Measurements from ENCODE around the gene LATS2. TPM values are rescaled to one million over a fixed set of nuclear protein-coding genes. Genes with fewer than 3 reads are reported as not detected.

LATS2 gene
- total and polyA plus RNA-seq, 9 donors, result 12.5 to 41.9 (median 22.8) TPM

DNA sequence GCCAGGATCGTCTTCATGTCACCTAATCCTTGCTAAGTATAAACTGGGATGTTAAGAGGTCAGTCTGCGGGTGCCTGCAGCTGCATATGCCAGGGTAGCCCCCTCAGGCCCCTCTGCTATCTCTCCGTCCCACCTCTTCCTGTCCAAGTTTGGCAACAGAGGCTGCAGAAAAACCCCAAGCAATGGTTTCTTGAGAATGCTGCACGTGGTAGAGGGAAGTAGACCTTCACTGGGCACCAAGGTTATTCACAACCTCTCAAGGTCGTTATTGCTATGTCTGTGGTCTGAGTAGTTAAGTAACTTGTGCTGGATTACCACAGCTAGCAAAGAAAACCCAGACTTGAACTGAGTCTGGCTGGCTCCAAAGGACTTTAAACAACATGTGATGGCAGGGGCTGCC, 81.0 kb downstream of the LATS2 start:
- DNase-seq, result no peak
- Histone ChIP-seq H3K9me3 (no peaks in the 10 kb centered on the region), H3K4me1 (ENCODE audit: insufficient read depth) (peaks cover 2% of the 10 kb centered on the region), H3K36me3 (no peaks in the 10 kb centered on the region), H3K4me3 (no peak overlapping the region), H3K27me3 (no peaks in the 10 kb centered on the region), H3K27ac (no peak overlapping the region)
- intact Hi-C loops (cut with DNase I), result no loop called here
- TF ChIP-seq POLR2A (IDR thresholded peaks at IDR 0.05), result no peak
- TF ChIP-seq EP300 (IDR thresholded peaks at IDR 0.05), result no peak
- TF ChIP-seq, protein P1, sequence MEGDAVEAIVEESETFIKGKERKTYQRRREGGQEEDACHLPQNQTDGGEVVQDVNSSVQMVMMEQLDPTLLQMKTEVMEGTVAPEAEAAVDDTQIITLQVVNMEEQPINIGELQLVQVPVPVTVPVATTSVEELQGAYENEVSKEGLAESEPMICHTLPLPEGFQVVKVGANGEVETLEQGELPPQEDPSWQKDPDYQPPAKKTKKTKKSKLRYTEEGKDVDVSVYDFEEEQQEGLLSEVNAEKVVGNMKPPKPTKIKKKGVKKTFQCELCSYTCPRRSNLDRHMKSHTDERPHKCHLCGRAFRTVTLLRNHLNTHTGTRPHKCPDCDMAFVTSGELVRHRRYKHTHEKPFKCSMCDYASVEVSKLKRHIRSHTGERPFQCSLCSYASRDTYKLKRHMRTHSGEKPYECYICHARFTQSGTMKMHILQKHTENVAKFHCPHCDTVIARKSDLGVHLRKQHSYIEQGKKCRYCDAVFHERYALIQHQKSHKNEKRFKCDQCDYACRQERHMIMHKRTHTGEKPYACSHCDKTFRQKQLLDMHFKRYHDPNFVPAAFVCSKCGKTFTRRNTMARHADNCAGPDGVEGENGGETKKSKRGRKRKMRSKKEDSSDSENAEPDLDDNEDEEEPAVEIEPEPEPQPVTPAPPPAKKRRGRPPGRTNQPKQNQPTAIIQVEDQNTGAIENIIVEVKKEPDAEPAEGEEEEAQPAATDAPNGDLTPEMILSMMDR (IDR thresholded peaks at IDR 0.05), result no peak
- 45 to 69% (median 47%) methylated on average over 5 of the region's 5 CpGs for WGBS, 3 donors

DNA sequence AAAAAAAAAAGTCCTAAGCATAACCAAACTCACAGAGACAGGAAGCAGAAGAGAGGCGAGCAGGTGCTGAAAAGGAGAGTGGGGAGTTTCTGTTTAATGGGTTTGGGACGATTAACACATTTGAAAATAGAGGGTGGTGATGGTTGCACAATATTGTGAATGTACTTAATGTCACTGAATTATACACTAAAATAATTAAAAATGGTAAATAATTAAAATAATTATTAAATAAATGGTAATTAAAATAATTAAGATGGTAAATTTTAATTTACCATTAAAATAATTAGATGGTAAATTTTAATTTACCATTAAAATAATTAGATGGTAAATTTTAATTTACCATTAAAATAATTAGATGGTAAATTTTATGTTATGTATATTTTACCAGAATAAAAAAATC, 84.0 kb downstream of the LATS2 start:
- peaks cover 2% of the 10 kb centered on the region for H3K4me1 ChIP-seq (ENCODE audit: insufficient read depth)
- no peak overlapping the region for H3K4me3 ChIP-seq
- H3K27ac ChIP-seq, result no peak overlapping the region
- no peaks in the 10 kb centered on the region for H3K36me3 ChIP-seq
- intact Hi-C loops (cut with DNase I), result no loop called here
- H3K27me3 ChIP-seq, result no peaks in the 10 kb centered on the region
- no peak for DNase-seq
- 90 to 92% (median 91%) methylated on average over 2 of the region's 2 CpGs for WGBS, 3 donors
- H3K9me3 ChIP-seq, result no peaks in the 10 kb centered on the region
- no peak for TF ChIP-seq EP300 (IDR thresholded peaks at IDR 0.05)
- TF ChIP-seq, protein P1 (IDR thresholded peaks at IDR 0.05), result no peak
- TF ChIP-seq POLR2A (IDR thresholded peaks at IDR 0.05), result no peak

DNA sequence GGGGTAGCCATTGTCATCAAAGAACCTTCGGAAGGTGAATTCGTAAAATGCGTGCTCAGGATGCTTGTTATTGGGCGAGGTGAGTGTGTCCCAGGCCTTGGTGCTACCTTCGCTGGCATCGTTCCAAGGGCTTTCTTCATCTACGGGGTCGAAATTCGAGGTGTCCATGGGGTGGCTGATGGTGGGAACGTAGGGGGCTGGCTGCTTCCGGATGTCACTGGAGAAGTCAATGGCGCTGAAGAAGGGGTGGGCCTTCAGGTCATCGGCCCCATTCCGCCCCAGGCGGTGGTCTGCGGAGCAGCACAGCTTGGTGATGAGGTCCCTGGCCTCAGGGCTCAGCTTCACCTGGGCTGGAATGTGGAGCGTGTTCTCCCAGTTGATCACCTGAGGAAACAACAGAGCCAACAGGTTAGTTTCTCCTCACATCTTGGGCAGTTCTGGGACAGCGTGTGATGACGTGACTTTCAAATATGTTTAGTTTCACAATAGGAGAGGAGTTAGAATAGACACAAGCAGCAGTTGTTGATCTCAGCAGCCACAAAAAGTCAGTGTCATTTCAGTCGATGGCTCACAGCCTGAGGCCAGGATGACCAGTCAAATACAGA, 86.3 kb downstream of the LATS2 start:
- Histone ChIP-seq H3K4me3 (no peak overlapping the region), H3K9me3 (no peaks in the 10 kb centered on the region), H3K27ac (no peak overlapping the region), H3K4me1 (ENCODE audit: insufficient read depth) (no peaks in the 10 kb centered on the region), H3K36me3 (no peaks in the 10 kb centered on the region), H3K27me3 (no peaks in the 10 kb centered on the region)
- no peak for DNase-seq
- intact Hi-C loops (cut with DNase I), result no loop called here
- 94 to 95% (median 95%) methylated on average over 20 of the region's 20 CpGs for WGBS, 3 donors
- TF ChIP-seq EP300 (IDR thresholded peaks at IDR 0.05) (no peak), POLR2A (IDR thresholded peaks at IDR 0.05) (no peak)
- TF ChIP-seq, protein P1 (IDR thresholded peaks at IDR 0.05), result no peak

DNA sequence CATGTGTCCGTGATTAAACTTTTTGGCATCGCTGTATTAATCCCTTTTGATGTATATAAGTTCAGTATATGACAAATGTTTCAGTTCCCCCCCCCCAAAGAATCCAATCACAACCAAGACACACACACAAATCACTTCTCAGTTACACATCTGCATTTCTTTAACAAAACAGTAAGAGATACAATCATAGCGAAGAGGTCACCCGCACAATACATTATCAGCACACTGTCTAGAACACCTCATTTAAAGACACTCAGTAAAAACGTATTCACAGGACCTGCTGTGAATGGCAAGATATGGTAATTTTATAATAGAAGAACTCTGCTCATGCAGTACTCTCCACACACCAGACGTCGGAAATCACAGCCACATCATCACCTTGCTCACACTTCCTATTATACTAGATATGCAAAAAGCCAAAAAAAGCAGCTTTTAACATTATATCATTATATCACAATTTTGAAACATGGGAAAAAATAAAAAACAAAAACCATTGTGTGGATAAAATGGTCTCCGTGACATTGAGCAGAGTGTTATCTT, 87.4 kb downstream of the LATS2 start:
- 89% methylated on average over 8 of the region's 8 CpGs for WGBS, 3 donors
- no peak for DNase-seq
- TF ChIP-seq EP300 (IDR thresholded peaks at IDR 0.05) (no peak), POLR2A (IDR thresholded peaks at IDR 0.05) (no peak)
- TF ChIP-seq, protein P1 (IDR thresholded peaks at IDR 0.05), result no peak
- Histone ChIP-seq H3K27ac (no peak overlapping the region), H3K4me3 (no peak overlapping the region), H3K27me3 (no peaks in the 10 kb centered on the region), H3K9me3 (no peaks in the 10 kb centered on the region), H3K4me1 (ENCODE audit: insufficient read depth) (no peaks in the 10 kb centered on the region), H3K36me3 (no peaks in the 10 kb centered on the region)
- intact Hi-C loops (cut with DNase I), result no loop called here

Measured in ovary (tissue), 9 donors.